HS-5 (cell line): ENCODE measurements around the gene SSUH2.
"Not testable (repeated sequence)": the region's sequence is repeated elsewhere in the genome, so short reads cannot be mapped to it uniquely, and the experiment has no call there.

Source experiments
- DNase-seq: peaks from one replicate; pipeline ENCODE4 v3.0.0-alpha.2; 2012; ENCODE audit warnings: low read depth

Gene SSUH2

GRCh38 chr3:8658306-8659212 lies 14.0 kb upstream of the SSUH2 start:
- DNase-seq = no peak

- DNase-seq = no peak
These were observed 13.3 kb upstream of the SSUH2 start for GRCh38 chr3:8657804-8658305.

GRCh38 chr3:8656240-8656639 lies 11.6 kb upstream of the SSUH2 start:
- DNase-seq = no peak

GRCh38 chr3:8655387-8655835 lies 10.8 kb upstream of the SSUH2 start:
- DNase-seq = no peak

- not testable (repeated sequence) for DNase-seq
These were observed 10.2 kb upstream of the SSUH2 start for GRCh38 chr3:8654572-8655329.

GRCh38 chr3:8653800-8654408 lies 9.3 kb upstream of the SSUH2 start:
- DNase-seq = no peak

- no peak for DNase-seq
These were observed 7.9 kb upstream of the SSUH2 start for GRCh38 chr3:8652324-8652987.

- DNase-seq = no peak
These were observed 7.1 kb upstream of the SSUH2 start for GRCh38 chr3:8651418-8652323.

- DNase-seq = no peak
These were observed 6.2 kb upstream of the SSUH2 start for GRCh38 chr3:8650583-8651416.

- DNase-seq = no peak
These were observed 5.2 kb upstream of the SSUH2 start for GRCh38 chr3:8649757-8650156.

- no peak for DNase-seq
These were observed 4.5 kb upstream of the SSUH2 start for GRCh38 chr3:8648909-8649741.

- no peak for DNase-seq
These were observed 2.8 kb upstream of the SSUH2 start for GRCh38 chr3:8647137-8647985.

GRCh38 chr3:8646313-8646938 lies 1.8 kb upstream of the SSUH2 start:
- DNase-seq = no peak

- DNase-seq = no peak
These were observed 1.1 kb upstream of the SSUH2 start for GRCh38 chr3:8645712-8646111.

GRCh38 chr3:8643693-8644365 lies 769 bp downstream of the SSUH2 start:
- no peak for DNase-seq

- no peak for DNase-seq
These were observed 2.6 kb downstream of the SSUH2 start for GRCh38 chr3:8642001-8642400.

GRCh38 chr3:8641472-8641871 lies 3.1 kb downstream of the SSUH2 start:
- no peak for DNase-seq
